GM13977 (cell line): ENCODE data around the gene ZNF385A.

Experiments
- DNase-seq: peaks from one replicate; pipeline ENCODE4 v3.0.0; 2012; ENCODE audit warnings: low spot score
- in situ Hi-C: fragments of 300-500 bp; cut with MboI; formaldehyde crosslinking; loops from one replicate; pipeline ENCODE4 v1.12.0; 2022; ENCODE audit warnings: low sequenced_read_pairs, low pct_unique_long_range_greater_than_20kb, mixed read lengths, inconsistent platforms; ENCODE audit not compliant: unreplicated experiment
- TF ChIP-seq, protein P1 (sequence below): IDR thresholded peaks from 2 replicates; pipeline ENCODE4 v1.5.1; 2012; ENCODE audit warnings: mild to moderate bottlenecking, control low read depth; ENCODE audit not compliant: insufficient read depth; ENCODE audit errors: extremely low read depth, missing control alignments

Gene ZNF385A

DNA sequence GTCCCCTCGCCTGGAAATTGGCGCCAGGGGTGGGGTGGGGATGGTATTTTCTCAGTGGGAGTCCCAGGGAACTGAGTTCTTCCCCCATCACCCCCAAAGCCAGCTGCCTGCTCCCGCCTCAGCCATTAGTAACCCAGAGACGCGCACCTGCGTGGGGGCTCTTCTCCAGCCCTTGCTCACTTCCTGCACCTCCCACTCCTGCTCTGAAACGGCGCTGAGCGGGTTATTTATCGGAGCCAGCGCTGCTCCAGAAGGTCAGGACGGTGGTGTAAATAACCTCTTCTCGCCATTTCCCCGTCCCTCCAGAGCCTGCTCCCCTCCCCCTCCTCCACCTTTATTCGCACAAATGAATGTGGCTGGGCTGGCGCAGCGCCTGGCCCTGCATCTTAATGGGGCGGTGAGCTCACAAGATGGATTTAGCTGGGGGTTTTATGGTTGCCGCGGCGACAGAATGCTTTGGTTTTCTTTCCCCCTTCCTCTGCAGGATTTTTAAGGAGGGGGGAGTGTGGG lies 32.5 kb downstream of the ZNF385A start:
- TF ChIP-seq, protein P1, sequence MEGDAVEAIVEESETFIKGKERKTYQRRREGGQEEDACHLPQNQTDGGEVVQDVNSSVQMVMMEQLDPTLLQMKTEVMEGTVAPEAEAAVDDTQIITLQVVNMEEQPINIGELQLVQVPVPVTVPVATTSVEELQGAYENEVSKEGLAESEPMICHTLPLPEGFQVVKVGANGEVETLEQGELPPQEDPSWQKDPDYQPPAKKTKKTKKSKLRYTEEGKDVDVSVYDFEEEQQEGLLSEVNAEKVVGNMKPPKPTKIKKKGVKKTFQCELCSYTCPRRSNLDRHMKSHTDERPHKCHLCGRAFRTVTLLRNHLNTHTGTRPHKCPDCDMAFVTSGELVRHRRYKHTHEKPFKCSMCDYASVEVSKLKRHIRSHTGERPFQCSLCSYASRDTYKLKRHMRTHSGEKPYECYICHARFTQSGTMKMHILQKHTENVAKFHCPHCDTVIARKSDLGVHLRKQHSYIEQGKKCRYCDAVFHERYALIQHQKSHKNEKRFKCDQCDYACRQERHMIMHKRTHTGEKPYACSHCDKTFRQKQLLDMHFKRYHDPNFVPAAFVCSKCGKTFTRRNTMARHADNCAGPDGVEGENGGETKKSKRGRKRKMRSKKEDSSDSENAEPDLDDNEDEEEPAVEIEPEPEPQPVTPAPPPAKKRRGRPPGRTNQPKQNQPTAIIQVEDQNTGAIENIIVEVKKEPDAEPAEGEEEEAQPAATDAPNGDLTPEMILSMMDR: no peak
- DNase-seq: no peak
- in situ Hi-C loops: loop anchor here (25.0 kb wide), 1 partner anchor 340 kb away; the partner anchor contains the start of genes HOXC8 and HOXC9

DNA sequence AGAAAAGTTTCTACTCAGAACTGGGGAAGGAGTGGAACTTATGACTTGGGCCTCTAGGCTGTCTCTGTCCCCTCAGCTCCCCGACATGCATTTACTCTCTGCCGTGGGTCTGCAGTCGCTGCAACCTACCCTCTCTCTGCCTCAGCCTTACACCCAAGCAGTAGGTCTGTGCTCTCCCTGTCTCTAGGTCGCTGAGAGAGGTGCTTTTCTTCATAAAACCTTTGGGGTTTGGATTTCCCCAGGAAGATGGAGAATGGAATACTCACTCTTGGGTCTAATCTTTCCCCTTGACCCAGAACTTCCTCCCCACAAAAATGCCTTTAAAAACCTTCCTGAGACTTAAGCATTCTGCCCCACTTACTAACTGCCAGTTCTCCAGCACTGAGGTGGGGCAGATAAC lies 33.2 kb downstream of the ZNF385A start:
- no peak for DNase-seq
- in situ Hi-C loops: loop anchor here (25.0 kb wide), 1 partner anchor 339 kb away; the partner anchor contains the start of genes HOXC8 and HOXC9
- TF ChIP-seq, protein P1: no peak

DNA sequence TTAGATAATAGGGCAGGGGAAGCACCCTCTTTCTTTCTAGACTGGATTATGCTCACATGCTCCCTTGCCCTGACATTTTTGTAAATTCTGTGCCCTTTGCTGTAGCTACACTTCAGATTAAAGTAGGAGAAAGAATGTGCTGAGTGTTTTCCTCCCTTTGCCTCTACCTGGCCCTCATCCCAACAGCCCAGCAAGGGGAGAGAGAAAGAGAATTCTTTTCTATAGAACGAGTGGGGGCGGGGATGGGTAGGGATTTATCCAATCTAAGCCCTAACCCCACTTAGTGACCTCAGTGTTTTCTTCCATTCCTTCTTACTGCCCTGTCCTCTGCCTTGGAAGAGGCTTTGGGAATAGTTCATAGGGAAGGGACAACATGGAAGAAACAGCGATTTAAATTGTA lies 33.8 kb downstream of the ZNF385A start:
- TF ChIP-seq, protein P1: no peak
- no peak for DNase-seq
- in situ Hi-C loops: loop anchor here (25.0 kb wide), 1 partner anchor 338 kb away; the partner anchor contains the start of genes HOXC8 and HOXC9

DNA sequence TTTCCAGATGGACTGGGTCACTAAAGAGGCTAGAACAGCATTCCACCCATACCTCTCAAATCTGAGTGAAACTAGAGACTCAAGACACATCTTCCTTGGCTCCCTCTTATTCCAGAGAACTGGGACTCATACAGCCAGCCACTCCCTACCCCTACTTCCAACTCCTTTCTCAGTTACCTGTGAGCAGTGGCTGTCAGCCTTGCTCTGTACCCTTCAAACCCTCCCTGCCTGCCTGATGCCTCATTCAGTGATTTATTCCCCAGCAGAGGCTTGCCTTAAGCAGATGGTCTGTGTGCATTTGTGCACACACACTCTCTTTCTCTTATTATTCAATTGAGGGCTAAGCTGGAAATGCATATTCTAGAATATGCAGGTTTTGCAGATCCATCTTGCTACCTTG lies 34.9 kb downstream of the ZNF385A start:
- TF ChIP-seq, protein P1: no peak
- in situ Hi-C loops: loop anchor here (25.0 kb wide), 1 partner anchor 337 kb away; the partner anchor contains the start of genes HOXC8 and HOXC9
- no peak for DNase-seq

DNA sequence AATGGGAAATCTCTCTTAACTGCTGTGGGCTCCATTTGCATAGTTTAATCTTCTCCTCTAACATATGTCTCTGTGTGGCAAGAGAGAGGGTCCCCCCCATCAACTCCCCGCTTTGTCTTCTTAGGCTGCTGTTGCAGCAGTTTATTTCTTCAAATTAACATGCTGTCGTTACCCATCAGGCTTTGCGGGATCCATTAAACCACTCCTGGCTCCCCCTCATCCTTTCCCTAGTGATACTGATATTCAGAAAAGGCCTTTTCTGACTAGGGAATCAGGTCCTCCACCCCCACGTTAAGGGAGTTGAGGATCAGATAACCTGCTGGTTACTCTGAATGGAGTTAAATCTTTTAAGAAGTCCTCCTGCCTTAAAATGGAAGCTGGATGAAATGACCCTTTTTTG lies 35.5 kb downstream of the ZNF385A start:
- in situ Hi-C loops: no loop called here
- TF ChIP-seq, protein P1: no peak
- no peak for DNase-seq

DNA sequence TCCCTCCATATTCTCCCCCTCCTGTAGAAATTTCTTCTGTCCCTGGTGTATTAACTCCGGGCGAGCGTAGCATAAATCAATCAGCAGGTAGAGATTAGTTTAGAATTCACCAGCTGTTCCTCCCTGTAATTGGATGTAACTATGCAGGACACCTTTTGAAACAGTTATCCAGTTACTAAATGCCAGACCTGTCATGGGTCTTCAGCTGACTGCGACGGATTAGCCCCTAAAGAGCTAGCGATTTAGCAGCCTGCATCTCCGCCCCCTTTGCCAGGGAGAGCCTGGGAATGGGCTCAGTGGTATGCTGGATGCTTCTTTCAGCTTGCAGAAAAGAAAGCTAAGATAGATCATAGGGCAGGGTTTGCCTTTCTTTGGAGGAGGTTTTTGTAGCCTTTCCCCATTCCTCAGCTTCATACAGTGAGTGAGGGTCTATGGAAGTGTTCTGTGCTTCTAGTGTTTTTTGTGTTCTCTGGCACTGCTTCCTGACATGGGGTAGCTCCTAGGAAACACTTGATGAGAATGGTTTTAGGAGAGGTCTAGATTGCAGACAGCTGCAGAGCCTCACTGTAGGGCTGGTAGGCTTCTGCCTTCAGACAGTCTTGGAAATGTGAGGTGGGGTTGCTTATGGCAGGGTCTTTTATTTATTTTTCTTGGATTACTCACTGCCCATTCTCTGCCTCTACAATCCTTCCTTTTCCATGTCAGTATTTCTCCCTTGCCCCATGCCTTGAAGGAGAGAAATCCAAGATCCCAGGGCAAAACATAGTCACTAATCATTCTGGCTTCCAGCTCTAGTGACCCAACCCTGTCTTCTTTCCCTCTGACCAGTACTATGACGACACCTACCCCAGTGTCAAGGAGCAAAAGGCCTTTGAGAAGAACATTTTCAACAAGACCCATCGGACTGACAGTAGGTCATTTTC lies 42.9 kb downstream of the ZNF385A start:
- in situ Hi-C loops: no loop called here
- no peak for DNase-seq
- TF ChIP-seq, protein P1: no peak
